SK-N-SH (cell line): Measurements from ENCODE around the gene MKRN1.

Experiments
- CTCF ChIP-seq: fragments of 200-600 bp; sonication (generic); IDR thresholded peaks from 2 replicates; pipeline ENCODE4 v1.6.1; 2017; ENCODE audit warnings: antibody characterized with exemption, mild to moderate bottlenecking, moderate library complexity
- IRF3 ChIP-seq: fragments of 150-350 bp; IDR thresholded peaks from 2 replicates; pipeline ENCODE4 v1.6.1; 2016; ENCODE audit warnings: mild to moderate bottlenecking, low read depth, low read length
- JUND ChIP-seq: IDR thresholded peaks from 2 replicates; pipeline ENCODE4 v1.4.0; 2012
- MAX ChIP-seq: IDR thresholded peaks from 2 replicates; pipeline ENCODE4 v1.4.0; 2012; ENCODE audit warnings: low read depth
- NFIC ChIP-seq: IDR thresholded peaks from 2 replicates; pipeline ENCODE4 v1.4.0; 2012; ENCODE audit warnings: borderline replicate concordance
- POLR2AphosphoS5 ChIP-seq: IDR thresholded peaks from 2 replicates; pipeline ENCODE4 v1.6.1; 2012; ENCODE audit warnings: low read depth, low read length
- SIN3A ChIP-seq: IDR thresholded peaks from 2 replicates; pipeline ENCODE4 v1.6.1; 2012; ENCODE audit warnings: low read depth, mild to moderate bottlenecking, low read length, moderate library complexity, borderline replicate concordance
- TAF1 ChIP-seq: IDR thresholded peaks from 2 replicates; pipeline ENCODE4 v1.6.1; 2012; ENCODE audit warnings: low read depth, mild to moderate bottlenecking, low read length, moderate library complexity, borderline replicate concordance
- TEAD4 ChIP-seq: IDR thresholded peaks from 2 replicates; pipeline ENCODE4 v1.4.0; 2012; ENCODE audit warnings: mild to moderate bottlenecking, borderline replicate concordance; ENCODE audit not compliant: insufficient read depth

GRCh38 chr7:140403878-140404564 is 75.3 kb downstream of the MKRN1 start, which contains the start of gene RAB19:
- TF ChIP-seq CTCF (no peak), TAF1 (no peak), POLR2AphosphoS5 (no peak), IRF3 (no peak), TEAD4 (no peak), JUND (no peak), SIN3A (no peak), NFIC (no peak), MAX (no peak)
